Fibroblast of skin of right quadriceps (primary cell): ENCODE measurements around the gene PREB.
A peak's percentile ranks its signal among the peaks of the same experiment; 100 is the strongest.
"Not testable (repeated sequence)": the region's sequence is repeated elsewhere in the genome, so short reads cannot be mapped to it uniquely, and the experiment has no call there.

Source experiments
- DNase-seq: peaks from one replicate; pipeline ENCODE4 v3.0.0-alpha.2; 2013

Gene PREB

DNA sequence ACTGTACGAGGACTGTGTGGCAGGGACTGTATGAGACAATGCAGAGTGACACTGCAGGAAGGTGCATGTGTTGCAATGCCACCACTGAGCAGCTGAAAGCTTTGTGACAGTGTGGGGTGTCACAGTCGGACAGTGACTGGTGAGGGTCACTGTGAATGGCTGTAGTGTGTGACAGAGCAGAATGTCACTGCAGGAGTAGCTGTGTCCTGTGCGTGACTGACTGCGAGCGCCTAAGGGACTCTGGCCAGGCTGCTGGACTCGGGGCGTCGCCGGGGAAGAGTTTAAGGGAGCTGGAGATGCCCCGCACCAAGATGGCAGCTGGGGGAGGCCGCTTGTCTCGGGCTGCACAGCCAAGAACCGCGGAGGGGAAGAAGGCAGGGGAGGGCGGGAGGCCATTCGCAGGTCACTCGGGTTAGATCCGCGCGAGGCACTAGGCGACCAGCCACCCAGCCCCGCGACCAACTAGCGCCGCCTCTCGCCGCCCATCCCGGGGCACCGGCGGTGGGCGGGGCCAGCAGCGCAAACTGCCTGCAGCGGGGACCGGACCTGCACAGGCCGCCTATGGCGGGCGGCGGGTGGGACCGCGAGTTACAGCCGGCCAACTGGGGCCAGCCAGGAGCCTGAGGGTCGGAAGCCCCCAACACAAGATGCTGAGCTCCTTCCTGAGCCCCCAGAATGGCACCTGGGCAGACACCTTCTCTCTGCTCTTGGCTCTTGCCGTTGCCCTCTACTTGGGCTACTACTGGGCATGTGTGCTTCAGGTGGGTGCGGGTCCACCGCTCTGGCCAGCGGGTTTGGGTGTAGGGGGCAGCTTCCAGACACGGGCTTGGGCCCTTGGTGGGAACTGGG lies 10.9 kb downstream of the PREB start, which contains the start of gene ABHD1:
Gene ABHD1 (plus strand): TSS at position 514 of the 849 bp plus-strand sequence. CDS start 134 bp downstream, at position 648.
- DNase-seq = no peak

DNA sequence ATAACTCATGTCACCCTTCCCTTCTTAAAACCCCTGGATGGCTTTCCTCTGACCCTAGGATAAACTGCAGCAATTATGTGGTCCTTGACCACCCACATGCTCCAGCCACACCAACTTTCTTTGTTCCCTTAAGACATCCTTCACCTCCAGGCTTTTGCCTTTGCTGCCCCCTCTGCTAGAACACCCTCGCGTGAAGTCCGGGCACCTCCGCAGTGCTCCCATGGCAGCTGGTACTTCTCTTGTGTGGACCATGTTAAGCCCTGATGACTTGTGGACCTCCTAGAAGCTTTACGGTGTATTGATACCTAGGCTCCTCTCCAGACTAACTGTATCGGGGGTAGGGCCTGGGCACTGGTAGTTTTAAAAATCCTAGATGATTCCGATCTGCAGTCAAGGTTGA lies 11.6 kb downstream of the PREB start:
- no peak for DNase-seq

- DNase-seq = no peak
Measured at GRCh38 chr2:27121906-27122305, 12.5 kb downstream of the PREB start.

DNA sequence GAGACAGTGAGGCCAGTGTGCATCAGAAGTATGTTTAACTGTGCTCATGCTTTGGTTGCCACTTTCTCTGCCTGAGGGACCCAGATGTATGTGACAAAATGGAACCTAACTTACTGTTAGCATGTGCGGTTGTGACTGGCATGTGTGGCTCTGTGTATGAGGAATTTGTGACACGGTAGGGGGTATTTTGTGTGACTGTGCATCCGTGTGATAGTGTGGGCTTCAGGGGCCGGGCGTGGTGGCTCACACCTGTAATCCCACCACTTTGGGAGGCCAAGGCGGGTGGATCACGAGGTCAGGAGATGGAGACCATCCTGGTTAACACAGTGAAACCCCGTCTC lies 15.1 kb downstream of the PREB start:
- not testable (repeated sequence) for DNase-seq

GRCh38 chr2:27118525-27119329 lies 15.7 kb downstream of the PREB start, which contains the start of gene CGREF1:
Gene CGREF1, minus strand, starts transcription at chr2:27119128. Its CDS starts 14,762 bp downstream, at chr2:27104366.
- no peak for DNase-seq

DNA sequence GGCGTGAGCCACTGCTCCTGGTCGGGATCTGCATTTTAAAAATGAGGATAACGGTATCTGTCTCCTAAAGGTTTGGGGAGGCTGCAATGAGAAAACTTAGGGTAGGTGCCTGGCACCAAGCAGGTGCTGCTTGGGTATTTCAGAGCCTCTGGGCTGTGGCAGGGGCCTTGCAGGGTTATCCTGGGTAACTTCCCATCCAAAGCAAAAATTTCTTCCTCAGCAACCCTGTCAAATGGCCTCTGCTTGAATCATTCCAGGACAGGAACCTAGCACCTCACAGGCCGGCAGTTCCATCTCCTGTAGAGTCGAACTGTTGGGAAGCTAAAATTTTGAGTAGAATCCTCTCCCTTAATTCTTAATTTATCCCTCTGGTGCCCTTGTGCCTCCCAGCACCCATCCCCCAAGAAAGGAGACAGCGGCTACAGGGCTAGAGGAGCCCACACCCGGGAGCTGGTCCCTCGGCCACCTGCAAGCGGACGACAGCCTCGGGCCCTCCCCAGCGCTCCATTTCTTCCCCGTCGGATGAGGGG lies 16.4 kb downstream of the PREB start:
- DNase-seq = no peak

DNA sequence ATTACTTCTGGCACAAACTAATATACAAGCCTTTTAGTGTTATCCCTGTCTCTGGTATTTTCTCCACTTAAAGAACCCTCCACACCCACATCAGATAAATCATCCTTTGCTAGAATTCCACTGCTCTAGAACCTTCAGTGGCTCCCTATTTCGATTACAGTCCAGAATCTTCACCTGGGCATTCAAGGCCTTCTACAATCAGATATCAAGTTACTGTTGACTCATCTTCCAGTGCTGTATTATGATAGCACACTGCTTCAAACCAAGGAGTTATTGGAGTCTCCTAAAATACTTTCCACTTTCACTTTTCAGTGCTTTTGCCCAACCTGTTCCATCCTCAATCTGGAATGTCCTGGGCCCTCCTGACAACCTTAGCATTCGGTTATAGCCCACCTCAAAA lies 18.9 kb downstream of the PREB start:
- no peak for DNase-seq

GRCh38 chr2:27111392-27112078 lies 22.9 kb downstream of the PREB start:
- DNase-seq = not testable (repeated sequence)

- DNase-seq = not testable (repeated sequence)
Measured at GRCh38 chr2:27110603-27111352, 23.7 kb downstream of the PREB start.

DNA sequence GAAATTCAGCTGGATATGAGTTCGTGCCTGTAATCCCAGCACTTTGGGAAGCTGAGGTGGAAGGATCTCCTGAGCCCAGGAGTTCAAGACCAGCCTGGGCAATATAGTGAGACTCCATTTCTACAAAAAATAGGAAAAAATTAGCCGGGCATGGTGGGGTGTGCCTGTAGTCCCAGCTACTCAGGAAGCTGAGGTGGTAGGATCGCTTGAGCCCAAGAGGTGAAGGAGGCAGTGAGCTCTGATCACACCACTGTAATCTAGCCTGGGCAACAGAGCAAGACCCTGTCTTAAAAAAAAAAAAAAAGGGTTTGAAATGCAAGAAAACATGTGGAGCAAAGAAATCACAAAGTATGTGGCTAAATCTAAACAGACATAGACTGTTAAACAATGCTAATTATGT lies 25.4 kb downstream of the PREB start:
- no peak for DNase-seq

DNA sequence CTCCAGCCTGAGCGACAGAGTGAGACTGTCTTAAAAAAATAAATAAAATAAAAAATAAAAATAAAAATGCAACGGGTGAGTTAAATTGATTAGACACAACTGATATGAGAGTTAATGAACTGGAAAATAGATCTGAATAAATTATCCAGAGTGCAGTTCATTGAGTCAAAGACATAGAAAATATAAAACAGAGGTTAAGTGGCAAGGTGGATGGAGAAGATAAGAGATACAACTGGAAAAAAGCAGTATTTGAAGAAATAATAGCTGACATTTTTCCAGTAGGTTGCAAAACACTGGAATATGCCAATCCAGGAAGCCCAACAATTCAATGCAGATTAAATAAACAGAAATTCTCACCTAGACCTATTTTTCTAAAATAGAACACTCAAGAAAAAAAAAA lies 26.2 kb downstream of the PREB start:
- no peak for DNase-seq

DNA sequence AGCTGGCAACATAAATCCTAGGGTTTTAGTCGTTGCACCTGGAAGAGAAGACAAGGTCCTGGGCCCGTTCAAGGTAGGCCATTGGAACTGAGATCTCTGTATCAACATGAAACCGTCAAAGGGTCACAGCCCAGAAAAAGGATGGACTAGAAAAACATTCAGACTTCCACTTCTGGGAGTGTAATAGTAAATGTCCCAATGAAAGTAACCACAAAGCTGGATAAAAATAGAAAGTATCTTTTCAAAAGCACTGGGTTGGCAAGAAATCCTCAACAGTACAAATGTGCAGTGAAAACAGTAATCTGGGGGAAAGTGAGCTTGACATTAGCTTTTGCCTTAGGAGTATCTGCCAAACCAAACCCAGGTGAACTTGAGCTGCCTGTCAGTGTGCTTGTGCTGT lies 28.5 kb downstream of the PREB start:
- no peak for DNase-seq

DNA sequence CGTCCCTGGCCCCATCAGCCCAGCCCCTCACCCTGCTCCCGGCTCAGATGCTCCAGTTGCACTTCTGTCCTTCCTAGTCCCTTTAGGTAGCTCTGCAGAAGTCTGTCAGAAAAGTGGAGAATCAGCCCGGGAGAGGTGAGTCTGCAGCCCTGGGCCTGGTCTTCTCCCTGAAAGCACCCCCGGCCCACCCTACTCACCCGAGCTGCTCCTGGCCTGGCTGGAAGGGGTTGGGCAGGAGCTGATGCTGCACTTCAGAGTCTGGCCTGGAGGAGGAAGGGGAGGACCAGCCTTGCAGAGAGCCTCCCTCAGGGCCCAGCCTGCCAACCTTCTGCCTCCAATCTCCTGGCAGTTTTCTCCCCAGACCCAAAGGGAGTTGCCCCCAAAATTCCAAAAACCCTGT lies 32.1 kb downstream of the PREB start:
- no peak for DNase-seq

DNA sequence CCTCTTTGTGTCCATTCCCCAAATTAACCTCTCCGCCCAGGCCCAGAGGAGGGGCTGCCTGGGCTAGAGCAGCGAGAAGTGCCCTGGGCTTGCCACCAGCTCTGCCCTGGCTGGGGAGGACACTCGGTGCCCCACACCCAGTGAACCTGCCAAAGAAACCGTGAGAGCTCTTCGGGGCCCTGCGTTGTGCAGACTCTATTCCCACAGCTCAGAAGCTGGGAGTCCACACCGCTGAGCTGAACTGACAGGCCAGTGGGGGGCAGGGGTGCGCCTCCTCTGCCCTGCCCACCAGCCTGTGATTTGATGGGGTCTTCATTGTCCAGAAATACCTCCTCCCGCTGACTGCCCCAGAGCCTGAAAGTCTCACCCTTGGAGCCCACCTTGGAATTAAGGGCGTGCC lies 34.4 kb downstream of the PREB start:
- DNase-seq = no peak

- no peak for DNase-seq
Measured at GRCh38 chr2:27099334-27099955, 35.0 kb downstream of the PREB start.

- no peak for DNase-seq
Measured at GRCh38 chr2:27097341-27097740, 37.1 kb downstream of the PREB start.

GRCh38 chr2:27096748-27097297 lies 37.6 kb downstream of the PREB start:
- DNase-seq = no peak

- DNase-seq = peak; percentile 43
Measured at GRCh38 chr2:27095745-27096651, 38.4 kb downstream of the PREB start.

- DNase-seq = no peak
Measured at GRCh38 chr2:27095427-27095744, 39.0 kb downstream of the PREB start.

GRCh38 chr2:27094353-27094984 lies 40.0 kb downstream of the PREB start:
- no peak for DNase-seq
